Hematopoietic multipotent progenitor cell treated with erythropoietin and hydrocortisone succinate and interleukin-3 and kit ligand, for 6 days (in vitro differentiated cells): ENCODE data around the gene ZDHHC7.

Experiments used
- DNase-seq: peaks from one replicate; pipeline ENCODE4 v3.0.0-alpha.2; 2015

The ZDHHC7 gene

DNA sequence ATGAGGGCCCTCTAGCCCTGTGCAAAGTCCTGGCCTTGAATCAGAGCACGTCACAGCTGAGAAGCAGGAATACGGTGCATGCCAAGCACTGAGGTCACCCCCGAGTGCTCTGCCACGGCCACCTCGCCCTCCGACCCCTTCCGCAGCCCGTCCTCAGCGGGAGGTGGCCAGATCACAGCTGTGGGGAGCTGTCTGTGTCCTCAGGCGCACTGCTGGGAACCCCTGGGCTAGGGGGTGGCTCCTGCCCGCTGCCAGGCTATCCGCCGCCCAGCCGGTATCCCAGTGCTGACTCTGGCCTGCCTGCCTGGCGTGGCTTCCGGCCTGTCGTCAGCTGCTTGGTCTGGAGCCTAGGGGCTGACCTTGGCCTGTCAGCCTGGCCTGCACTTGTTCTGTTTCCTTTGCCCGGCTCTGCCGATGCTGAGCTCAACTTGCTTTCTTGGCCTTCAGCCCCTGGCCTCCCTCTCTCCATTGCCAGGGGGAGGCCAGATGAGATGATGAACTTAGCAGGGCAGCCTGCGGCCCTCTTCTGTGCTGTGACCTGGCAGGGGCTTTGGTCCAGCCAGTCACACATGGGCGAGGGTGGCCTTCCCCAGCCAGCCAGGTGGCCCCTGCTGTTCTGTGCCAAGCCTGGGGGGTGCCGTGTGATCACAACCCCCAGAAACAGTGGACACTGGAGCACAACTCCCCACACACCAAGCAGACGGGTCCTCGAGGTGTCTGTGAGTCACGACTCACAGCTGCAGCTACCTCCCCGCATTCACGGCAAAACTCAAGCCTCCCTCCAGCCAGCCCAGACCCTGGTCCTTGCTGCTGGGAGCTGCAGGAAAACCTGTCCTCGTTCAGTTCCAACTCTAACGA lies 77.3 kb downstream of the ZDHHC7 start:
- no peak for DNase-seq

DNA sequence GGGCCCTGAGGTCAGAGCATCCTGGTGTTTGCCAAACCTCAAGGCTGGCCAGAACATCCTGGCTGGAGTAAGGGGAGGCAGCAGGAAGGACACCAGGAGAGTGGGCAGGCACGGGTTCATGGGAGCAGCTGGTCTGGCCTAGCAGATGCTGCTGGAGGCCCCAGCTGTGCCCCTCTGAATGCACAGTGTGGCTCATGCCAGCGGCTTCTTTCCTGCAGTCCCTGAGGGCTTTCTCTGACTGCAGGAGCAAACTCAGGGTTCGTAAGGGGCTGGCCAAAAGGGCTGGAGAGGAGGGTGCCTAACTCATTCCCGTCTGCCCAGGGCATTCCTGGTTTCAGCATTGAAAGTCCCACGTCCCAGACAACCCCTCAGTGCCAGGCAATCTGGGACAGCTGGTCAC lies 78.7 kb downstream of the ZDHHC7 start:
- DNase-seq = no peak

DNA sequence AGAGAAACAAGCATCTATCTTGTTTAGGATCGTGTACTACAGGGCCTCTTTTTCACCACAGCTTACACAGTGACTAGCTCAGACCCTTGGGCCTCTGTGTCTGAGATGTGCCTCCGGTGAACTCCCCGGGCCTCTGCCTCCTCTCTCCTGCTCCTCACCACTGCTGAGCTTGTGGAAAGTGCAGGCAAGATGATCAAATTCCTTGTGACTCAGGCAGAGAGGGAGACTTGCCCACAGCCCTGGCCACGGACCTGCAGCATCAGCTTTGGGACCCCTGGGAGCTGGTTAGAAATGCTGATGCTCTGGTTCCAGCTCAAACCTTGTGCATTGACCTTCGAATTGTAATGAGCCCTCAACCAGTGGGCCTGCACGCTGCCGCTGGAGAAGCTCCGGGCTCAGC lies 79.8 kb downstream of the ZDHHC7 start:
- no peak for DNase-seq

DNA sequence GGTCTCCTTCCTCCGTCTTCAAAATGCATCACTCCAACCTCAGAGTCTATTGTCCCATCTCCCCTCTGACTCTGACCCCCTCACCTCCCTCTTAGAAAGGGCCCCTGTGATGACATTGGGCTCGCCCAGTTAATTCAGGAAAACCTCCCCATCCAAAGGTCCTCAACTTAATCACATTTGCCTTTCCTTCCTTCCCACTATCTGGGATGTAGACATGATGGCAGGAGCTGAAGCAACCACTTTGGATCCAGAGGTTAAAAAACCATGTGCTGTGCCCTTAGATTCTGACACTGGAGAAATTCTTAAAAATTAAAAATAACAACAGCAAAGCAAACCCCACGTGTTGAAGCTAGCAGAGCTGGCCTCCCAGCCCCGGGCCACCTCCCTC lies 80.2 kb downstream of the ZDHHC7 start:
- DNase-seq = no peak

DNA sequence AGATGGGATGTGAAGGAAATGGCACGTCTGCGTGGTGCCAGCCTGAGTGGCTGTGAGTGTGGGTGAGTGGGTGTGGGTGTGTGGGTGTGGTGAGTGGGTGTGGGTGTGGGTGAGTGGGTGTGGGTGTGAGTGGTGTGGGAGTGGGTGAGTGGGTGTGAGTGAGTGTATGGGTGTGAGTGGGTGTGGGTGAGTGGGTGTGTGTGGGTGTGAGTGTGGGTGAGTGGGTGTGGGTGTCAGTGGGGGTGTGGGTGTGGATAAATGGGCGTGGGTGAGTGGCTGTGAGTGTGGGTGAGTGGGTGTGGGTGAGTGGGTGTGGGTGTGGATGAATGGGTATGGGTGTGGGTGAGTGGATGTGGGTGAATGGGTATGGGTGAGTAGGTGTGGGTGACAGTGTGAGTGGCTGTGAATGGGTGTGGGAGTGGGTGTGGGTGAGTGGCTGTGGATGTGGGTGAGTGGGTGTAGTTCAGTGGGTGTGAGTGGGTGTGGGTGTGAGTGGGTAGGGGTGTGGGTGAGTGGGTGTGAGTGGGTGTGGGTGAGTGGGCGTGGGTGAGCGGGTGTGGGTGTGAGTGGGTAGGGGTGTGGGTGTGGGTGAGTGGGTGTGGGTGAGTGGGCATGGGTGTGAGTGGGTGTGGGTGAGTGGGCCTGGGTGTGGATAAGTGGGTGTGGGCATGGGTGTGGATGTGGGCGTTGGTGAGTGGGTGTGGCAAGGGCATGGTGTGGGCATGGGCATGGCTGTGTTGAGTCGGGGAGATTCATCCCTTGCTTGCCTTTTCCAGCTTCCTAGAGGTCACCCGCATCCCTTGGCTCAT lies 80.8 kb downstream of the ZDHHC7 start:
- DNase-seq = no peak

DNA sequence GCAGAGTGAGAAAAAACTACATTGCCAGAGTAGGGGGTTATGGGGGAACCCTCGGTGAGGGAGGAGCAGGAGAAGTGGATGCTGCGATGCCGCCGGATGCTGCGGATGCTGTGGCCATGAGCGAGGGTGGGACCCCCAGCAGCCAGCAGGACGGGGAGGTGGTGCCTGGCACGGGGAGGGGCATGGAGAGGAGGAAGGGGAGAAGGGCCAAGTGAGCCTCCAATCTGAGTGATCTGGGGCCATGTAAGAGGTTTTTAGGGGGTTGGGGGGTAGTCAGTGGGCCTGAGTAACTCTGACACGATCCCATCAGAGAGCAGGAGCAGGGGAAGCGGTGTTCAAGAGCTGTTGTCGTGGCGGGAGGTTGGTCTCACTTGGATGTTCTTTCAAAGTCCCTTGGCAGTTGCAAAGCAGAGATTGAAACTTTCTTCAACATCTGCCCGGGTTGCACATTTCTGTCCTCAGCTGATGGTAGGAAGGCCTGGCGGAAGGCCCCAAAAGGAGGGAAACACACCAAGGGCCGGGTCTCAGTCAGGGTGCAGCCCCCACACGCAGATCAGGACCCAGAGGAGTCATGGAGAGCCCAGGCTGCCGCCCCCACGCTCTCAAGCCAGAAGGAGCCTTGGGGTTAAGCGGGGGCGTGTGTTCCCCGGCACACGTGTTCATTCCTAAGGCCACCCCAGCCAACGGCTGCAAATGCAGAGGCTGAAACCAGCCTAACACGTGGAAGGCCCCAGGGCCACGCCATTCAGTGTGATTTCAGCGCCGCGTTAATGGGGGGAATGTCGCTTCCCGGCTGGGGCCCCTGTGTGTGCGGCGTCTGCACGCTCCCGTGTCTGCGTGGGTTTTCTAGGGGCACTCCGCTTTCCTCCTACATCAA lies 81.7 kb downstream of the ZDHHC7 start:
- DNase-seq = peak; percentile 15

DNA sequence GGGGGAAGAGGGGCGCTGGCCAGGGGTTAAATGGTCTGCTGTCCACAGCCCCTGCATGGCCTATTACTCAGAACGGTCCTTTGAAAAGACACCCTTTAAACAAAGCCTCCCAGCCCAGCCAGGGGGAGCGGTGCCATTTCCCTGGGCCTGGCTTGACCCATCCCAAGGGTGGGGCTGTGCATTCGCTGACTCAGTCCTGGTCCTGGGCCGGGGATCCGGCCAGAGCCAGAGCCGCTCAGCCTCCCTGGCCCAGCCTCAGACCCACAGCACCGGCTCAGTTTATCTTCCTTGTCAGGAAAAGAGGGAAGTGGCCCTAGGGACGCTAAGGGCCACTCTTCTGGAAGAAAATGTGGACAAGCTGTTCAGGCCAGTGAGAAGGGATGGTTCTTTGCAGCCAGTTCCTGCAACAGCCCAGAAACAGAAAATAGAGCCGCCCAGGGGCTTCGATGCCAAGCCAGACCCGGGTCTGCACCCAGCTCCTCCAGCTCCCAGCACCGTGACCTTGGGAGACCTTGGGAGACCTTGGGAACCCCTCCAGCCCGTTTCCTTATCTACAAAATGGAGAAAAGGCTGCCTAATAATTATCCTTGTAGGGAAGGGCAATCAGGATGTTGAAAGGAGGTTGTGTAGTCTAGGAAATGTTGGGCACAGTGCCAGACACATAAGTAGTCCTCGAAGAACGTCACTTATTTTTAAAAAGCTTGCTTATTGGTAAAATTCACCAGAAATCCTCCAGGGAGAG lies 82.5 kb downstream of the ZDHHC7 start:
- no peak for DNase-seq

DNA sequence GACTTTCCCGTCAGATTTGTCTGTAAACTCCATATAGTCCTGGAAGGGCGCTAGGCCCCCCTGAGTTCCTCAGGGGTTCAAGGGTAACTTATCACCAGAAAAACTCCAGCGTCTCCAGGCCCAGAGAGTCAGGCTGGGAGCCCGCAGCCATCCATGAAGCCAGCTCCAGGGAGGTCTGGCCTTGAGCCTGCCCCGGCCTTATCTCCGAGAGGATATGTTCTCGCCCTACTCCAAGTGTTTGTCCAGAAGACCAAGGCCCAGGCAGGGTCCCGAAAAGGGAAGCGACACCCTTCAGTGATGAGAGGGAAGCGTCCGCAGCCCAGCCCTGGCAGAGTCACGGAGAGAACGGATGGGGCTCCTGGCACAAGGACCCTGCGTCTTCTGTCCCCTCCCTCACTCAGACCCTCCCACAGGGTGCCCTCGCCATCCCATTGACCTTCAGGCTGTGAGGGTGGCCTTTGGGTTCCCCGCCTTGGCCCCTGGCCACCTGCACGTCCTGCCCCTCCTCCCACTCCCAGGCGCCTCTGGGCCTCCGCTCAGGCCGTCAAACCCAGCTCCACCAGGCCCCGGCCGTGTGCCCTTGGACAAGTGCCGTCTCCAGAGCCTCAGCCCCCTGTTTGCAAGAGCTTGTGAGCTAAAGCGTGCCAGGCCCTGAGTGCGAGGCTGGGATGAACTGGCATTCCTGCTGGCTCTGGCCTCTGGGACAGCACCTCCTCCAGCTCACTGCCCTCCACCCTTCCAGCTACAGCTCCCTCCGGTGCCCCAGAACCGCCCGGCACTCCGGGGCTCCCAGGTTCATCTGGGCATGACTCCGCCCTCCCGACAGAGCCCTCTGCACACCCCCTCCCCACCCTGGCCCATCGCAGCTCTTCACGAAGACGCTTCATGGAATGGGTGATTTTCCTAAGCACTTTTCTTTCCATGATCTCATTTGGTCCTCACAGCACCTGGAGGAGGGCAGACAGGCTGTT lies 83.4 kb downstream of the ZDHHC7 start:
- no peak for DNase-seq

DNA sequence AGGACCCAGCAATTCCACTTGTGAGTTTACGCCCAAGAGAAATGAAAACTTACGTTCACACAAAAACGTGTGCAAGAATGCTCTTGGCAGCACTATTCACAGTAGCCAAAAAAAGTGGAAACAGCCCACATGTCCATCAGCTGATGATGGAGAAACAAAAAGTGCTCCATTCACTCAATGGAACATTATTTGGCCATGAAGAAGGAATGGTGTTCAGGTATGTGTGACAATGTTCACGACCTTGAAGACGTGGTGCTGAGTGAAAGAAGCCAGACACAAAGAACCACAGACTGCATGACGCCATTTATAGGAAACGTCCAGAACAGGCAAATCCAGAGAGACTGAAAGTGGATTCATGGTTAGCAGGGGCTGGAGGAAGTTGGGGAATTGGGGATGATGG lies 84.9 kb downstream of the ZDHHC7 start:
- DNase-seq = no peak

DNA sequence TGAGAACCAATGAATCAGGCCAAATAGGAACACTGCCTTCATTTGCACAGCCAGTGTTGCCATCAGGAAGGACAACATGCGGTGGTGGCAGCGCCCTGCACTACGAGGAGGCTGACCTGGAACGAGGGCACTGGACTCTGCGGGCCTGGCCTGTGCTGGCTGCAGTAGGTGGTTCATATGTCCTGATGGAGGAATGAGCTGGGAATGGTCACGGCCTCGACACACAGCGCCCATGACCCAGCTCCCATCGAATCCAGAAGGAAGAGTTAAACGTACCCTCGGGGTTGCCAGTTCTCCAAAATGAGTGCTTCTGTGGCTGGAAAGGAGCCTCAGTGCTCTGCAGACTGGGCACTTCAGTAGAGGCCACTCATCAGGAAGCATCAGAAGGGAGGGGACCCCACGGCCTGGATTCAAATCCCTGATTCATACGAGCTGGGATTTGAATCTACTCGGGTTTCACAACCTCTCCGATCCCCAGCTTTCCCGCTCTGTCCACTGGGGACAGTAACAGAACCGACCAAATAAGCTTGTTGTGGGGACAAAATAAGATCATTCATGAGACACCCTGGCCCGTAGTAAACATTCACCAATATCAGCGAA lies 85.5 kb downstream of the ZDHHC7 start:
- DNase-seq = no peak

DNA sequence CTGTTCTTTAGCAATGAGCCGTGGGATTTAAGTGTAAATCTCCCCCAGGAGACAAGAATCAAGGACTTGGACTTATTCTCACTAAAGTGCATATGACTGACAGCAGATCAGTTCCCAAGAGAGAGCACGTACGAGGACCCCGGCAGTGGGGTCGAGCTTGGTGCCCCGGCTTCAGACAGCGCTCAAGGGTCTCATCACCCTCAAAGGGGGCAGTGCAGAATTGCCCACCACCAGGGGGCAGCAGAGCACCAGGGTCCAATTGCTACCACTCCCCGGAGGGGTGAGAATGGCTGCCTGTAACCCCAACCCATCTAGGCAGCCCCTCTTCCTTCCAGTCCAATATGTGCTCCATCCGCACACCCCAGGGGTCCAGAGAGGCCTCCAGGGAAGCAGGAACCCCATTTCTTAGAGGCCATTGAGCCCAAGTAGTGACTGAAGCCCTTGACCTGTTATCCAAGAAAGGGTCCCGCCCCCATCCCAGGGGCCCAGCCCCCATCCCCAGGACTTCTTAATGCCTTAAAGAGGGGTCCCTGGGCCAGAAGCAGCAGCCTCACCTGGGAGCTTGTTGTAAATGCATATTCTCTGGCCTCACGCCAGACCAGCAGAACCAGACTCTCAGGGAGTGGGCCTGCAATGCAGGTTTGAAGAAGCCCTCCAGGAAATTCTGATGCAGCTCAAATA lies 86.1 kb downstream of the ZDHHC7 start:
- peak; percentile 79 for DNase-seq

DNA sequence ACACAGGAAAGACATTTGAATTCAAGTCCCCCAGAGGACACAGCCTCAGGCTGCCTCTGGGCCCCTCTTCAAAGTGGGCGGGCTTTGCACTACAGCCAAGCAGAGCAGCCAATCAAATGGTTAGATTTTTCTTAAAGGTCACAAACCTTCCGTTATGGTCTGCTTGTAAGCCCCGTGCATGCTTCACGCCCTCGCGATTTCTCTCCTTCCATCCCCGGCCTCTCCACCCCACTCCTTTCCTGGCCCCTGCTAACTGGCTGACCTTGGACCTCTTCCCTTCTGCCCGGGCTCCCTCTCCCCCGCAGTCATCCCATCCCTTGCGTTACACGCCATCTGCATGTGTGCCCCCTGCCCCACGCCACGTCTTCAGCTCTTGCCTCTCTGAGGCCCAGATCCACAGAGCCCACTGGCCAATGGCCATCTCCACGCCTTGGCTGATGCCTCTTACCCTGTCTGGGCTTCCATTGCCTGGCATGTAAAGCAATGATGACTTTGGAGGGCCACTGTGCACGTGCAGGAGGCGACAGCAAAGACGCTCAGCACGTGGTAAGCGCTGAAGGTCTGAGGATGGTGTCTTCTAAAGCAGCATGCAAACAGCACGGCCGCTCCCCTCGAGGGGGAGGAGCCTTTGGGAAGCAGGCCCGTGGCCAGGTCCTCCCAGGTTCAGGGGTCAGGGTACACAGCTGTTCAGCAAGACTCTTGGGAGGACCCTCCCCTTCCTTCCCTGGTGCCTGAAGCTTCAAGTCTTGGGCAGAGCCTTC lies 86.8 kb downstream of the ZDHHC7 start:
- no peak for DNase-seq
